PC-3 (cell line): Measurements from ENCODE around the gene RNF26. TPM values are rescaled to one million over a fixed set of nuclear protein-coding genes. Genes with fewer than 3 reads are reported as not detected.

Source experiments
- ATAC-seq: fragments of 200-7000 bp; cut with Tn5 transposase; 2 replicates; pipeline ENCODE4 v1.9.1; 2020; ENCODE audit warnings: mild to moderate bottlenecking, moderate library complexity
- BruUV-seq: library from RNA; stranded (reverse); fragments of 400-500 nt; replicated peaks from 2 replicates; lab custom pipeline; 2021; lab: Mats Ljungman, UMichigan
- CTCF ChIA-PET: fragments of 300-600 bp; sonication (Branson Sonifier 250); formaldehyde crosslinking; loops from one replicate; lab custom pipeline; 2022; ENCODE audit warnings: antibody characterized with exemption; lab: Charles Lee
- POLR2A ChIA-PET: fragments of 300-600 bp; sonication (Branson Sonifier 250); formaldehyde crosslinking; loops from one replicate; lab custom pipeline; 2022; ENCODE audit warnings: antibody characterized with exemption; ENCODE audit not compliant: unreplicated experiment; lab: Charles Lee
- DNase-seq: peaks from one replicate; pipeline ENCODE4 v3.0.0-alpha.2; 2015
- H2AFZ ChIP-seq: fragments of 300-600 bp; sonication (generic); 2 replicates; pipeline ENCODE4 v1.6.0; 2016; ENCODE audit warnings: antibody characterized with exemption, low read length
- H3F3A ChIP-seq: fragments of 300-600 bp; sonication (generic); one replicate; pipeline ENCODE4 v1.6.0; 2017; ENCODE audit warnings: antibody characterized with exemption, low read length, control low read depth, mild to moderate bottlenecking; ENCODE audit not compliant: unreplicated experiment
- H3K27ac ChIP-seq: fragments of 300-600 bp; sonication (generic); 2 replicates; pipeline ENCODE4 v1.5.1; 2016; ENCODE audit warnings: mild to moderate bottlenecking, low read length
- H3K27me3 ChIP-seq: fragments of 300-600 bp; sonication (generic); 2 replicates; pipeline ENCODE4 v1.6.1; 2016; ENCODE audit warnings: low read length, mixed read lengths
- H3K36me3 ChIP-seq: fragments of 300-600 bp; sonication (generic); 2 replicates; pipeline ENCODE4 v1.6.1; 2016; ENCODE audit warnings: low read depth, mixed run types, low read length, mixed read lengths
- H3K4me1 ChIP-seq: fragments of 300-600 bp; sonication (generic); 2 replicates; pipeline ENCODE4 v1.5.1; 2016; ENCODE audit warnings: low read length; ENCODE audit not compliant: insufficient read depth
- H3K4me2 ChIP-seq: fragments of 300-600 bp; sonication (generic); 2 replicates; pipeline ENCODE4 v1.6.0; 2016; ENCODE audit warnings: low read length
- H3K4me3 ChIP-seq: fragments of 300-600 bp; sonication (generic); 2 replicates; pipeline ENCODE4 v1.5.1; 2016; ENCODE audit warnings: mild to moderate bottlenecking, low read length, mixed read lengths
- H3K79me2 ChIP-seq: fragments of 300-600 bp; sonication (generic); 2 replicates; pipeline ENCODE4 v1.6.1; 2017; ENCODE audit warnings: low read length, mixed read lengths
- H3K9ac ChIP-seq: fragments of 300-600 bp; sonication (generic); 2 replicates; pipeline ENCODE4 v1.6.0; 2016; ENCODE audit warnings: mild to moderate bottlenecking, low read length
- H3K9me2 ChIP-seq: fragments of 300-600 bp; sonication (generic); replicated peaks from 2 replicates; pipeline ENCODE4 v1.6.1; 2016; ENCODE audit warnings: mixed run types, low read length, mixed read lengths
- H3K9me3 ChIP-seq: fragments of 300-600 bp; sonication (generic); 2 replicates; pipeline ENCODE4 v1.6.1; 2016; ENCODE audit warnings: low read length, mixed read lengths
- H4K20me1 ChIP-seq: fragments of 300-600 bp; sonication (generic); 2 replicates; pipeline ENCODE4 v1.6.1; 2016; ENCODE audit warnings: low read length, mixed read lengths
- EZH2 ChIP-seq: fragments of 300-600 bp; sonication (generic); IDR thresholded peaks from one replicate; pipeline ENCODE4 v1.6.1; 2017; ENCODE audit warnings: antibody characterized with exemption, mild to moderate bottlenecking, low read length; ENCODE audit not compliant: unreplicated experiment
- EZH2phosphoT487 ChIP-seq: fragments of 300-600 bp; sonication (generic); IDR thresholded peaks from 2 replicates; pipeline ENCODE4 v1.6.1; 2018; ENCODE audit warnings: mild to moderate bottlenecking, antibody characterized with exemption, low read length, borderline replicate concordance
- intact Hi-C: fragments of 100-400 bp; cut with micrococcal nuclease; formaldehyde crosslinking; loops from 2 replicates; pipeline ENCODE4 v1.9.0; 2023
- total RNA-seq: library from RNA; depleted of rRNA; stranded (reverse); fragments of >200 nt; gene quantifications from 2 replicates; pipeline ENCODE4 v1.2.3, GENCODE V29; 2014
- TF ChIP-seq, protein P1 (sequence below): fragments of 300-600 bp; sonication (generic); conservative IDR thresholded peaks from 2 replicates; pipeline ENCODE4 v1.5.1; 2017; ENCODE audit warnings: antibody characterized with exemption, low read depth, mild to moderate bottlenecking, low read length

RNF26 gene
- total RNA-seq, 1 experiment from 2014 or later, result 22.9 TPM

- no peaks in the 10 kb centered on the region for H3K9me2 ChIP-seq
- no peaks in the 10 kb centered on the region for H3K9me3 ChIP-seq
- H2AFZ ChIP-seq, result peak overlapping the region; percentile 97
- ChIA-PET CTCF (interaction anchor here (0.5 to 1.0 kb wide), 3 partner anchors 17 to 115 kb away, joined by 3 to 4 read pairs (median 3); partner anchors contain the start of gene CBL), POLR2A (no interaction called here)
- H3K4me2 ChIP-seq, result peak overlapping the region; percentile 91
- H3K36me3 ChIP-seq, result no peaks in the 10 kb centered on the region
- no peaks in the 10 kb centered on the region for H3K27me3 ChIP-seq
- H4K20me1 ChIP-seq, result no peaks in the 10 kb centered on the region
- peaks cover 38% of the 10 kb centered on the region for H3K4me1 ChIP-seq
- TSS peak; percentile 58 for BruUV-seq
- no peak overlapping the region for H3K27ac ChIP-seq
- DNase-seq, result peak; percentile 21
- H3F3A ChIP-seq, result no peaks in the 10 kb centered on the region
- H3K4me3 ChIP-seq, result peak overlapping the region; percentile 68
- peak; percentile 25 for ATAC-seq
- TF ChIP-seq EZH2phosphoT487, result no peak
- intact Hi-C loops, result loop anchor here (5.0 to 10.0 kb wide), 2 partner anchors 114 to 156 kb away; partner anchors contain the start of genes CBL and NLRX1
- peak overlapping the region; percentile 40 for H3K9ac ChIP-seq
- peaks cover 9% of the 10 kb centered on the region for H3K79me2 ChIP-seq
Measured at GRCh38 chr11:119320776-119321524, 13.4 kb upstream of the RNF26 start.

DNA sequence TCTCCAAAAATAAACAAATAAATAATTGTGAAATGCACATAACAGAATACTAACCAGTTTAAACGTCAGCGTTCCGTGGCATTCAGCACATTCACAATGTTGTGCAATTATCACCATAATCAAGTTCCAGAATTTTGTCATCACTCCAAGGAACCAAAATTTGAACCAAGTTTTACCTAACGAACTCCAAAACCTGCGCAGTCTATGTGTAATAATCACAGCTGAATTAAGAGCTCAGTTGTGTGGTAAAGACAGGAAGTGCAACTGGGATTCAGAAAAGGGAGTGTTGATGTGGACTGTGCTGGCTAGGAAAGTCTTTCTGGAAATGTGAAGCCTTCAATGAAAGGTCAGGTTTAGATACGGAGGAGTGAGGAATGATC is 12.0 kb upstream of the RNF26 start:
- DNase-seq (peak; percentile 48), ATAC-seq (peak; percentile 34)
- Histone ChIP-seq H3K9me2 (no peaks in the 10 kb centered on the region), H2AFZ (peak overlapping the region; percentile 97), H3K4me3 (peak overlapping the region; percentile 68), H3K27ac (no peak overlapping the region), H3K4me2 (peak overlapping the region; percentile 91), H3K79me2 (no peaks in the 10 kb centered on the region), H3K9ac (peak overlapping the region; percentile 13; the same call in 1 of the 2 replicates), H3K9me3 (no peaks in the 10 kb centered on the region), H4K20me1 (no peaks in the 10 kb centered on the region), H3K27me3 (no peaks in the 10 kb centered on the region), H3K36me3 (no peaks in the 10 kb centered on the region), H3K4me1 (peaks cover 34% of the 10 kb centered on the region), H3F3A (no peaks in the 10 kb centered on the region)
- no TSS peak for BruUV-seq
- ChIA-PET POLR2A (interaction anchor here (0.5 to 0.6 kb wide), 2 partner anchors 14 to 1073 kb away, joined by 5 to 7 read pairs; no protein-coding TSS in a partner anchor), CTCF (interaction anchor here (0.6 to 1.6 kb wide), 5 partner anchors 16 to 257 kb away, joined by 3 to 21 read pairs (median 3); no protein-coding TSS in a partner anchor)
- intact Hi-C loops, result loop anchor here (5.0 to 10.0 kb wide), 2 partner anchors 115 to 158 kb away; partner anchors contain the start of genes CBL and NLRX1
- TF ChIP-seq EZH2phosphoT487 (no peak), EZH2 (no peak)

DNA sequence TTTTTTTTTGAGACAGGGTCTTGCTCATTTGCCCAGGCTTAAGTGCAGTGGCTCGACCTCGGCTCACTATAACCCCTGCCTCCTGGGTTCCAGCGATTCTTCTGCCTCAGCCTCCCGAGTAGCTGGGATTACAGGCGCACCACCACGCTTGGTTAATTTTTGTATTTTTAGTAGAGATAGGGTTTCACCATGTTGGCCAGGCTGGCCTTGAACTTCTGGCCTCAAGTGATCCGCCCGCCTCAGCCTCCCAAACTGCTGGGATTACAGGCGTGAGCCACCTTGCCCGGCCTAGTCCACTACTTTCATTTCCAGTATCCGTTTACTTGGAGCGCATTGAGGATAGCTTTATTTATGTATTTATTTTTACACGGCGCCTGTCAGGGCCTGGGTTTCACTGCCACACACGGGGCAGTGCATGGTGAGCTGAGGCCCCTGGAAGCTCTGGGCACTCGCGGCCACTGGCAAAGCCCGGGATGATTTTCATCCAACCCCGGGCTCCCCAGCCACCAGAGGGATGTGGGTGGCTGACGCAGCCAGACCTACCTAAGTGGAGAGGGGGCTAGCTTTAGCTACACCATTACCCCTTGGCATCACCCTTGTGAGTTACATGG is 11.3 kb upstream of the RNF26 start:
- H3K27me3 ChIP-seq, result no peaks in the 10 kb centered on the region
- no peak overlapping the region for H3K4me3 ChIP-seq
- H2AFZ ChIP-seq, result peak overlapping the region; percentile 97; the same call in 1 of the 2 replicates
- H3K9me3 ChIP-seq, result no peaks in the 10 kb centered on the region
- no peak overlapping the region for H3K27ac ChIP-seq
- no peak overlapping the region for H3K9ac ChIP-seq
- no peaks in the 10 kb centered on the region for H3K79me2 ChIP-seq
- no peaks in the 10 kb centered on the region for H3F3A ChIP-seq
- no peak for TF ChIP-seq EZH2phosphoT487
- TF ChIP-seq, protein P1, sequence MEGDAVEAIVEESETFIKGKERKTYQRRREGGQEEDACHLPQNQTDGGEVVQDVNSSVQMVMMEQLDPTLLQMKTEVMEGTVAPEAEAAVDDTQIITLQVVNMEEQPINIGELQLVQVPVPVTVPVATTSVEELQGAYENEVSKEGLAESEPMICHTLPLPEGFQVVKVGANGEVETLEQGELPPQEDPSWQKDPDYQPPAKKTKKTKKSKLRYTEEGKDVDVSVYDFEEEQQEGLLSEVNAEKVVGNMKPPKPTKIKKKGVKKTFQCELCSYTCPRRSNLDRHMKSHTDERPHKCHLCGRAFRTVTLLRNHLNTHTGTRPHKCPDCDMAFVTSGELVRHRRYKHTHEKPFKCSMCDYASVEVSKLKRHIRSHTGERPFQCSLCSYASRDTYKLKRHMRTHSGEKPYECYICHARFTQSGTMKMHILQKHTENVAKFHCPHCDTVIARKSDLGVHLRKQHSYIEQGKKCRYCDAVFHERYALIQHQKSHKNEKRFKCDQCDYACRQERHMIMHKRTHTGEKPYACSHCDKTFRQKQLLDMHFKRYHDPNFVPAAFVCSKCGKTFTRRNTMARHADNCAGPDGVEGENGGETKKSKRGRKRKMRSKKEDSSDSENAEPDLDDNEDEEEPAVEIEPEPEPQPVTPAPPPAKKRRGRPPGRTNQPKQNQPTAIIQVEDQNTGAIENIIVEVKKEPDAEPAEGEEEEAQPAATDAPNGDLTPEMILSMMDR, result no peak
- no peak for TF ChIP-seq EZH2
- ATAC-seq (no peak), DNase-seq (no peak)
- peaks cover 27% of the 10 kb centered on the region for H3K4me1 ChIP-seq
- no peaks in the 10 kb centered on the region for H3K9me2 ChIP-seq
- H3K4me2 ChIP-seq, result no peak overlapping the region
- intact Hi-C loops, result loop anchor here (1.0 to 10.0 kb wide), 3 partner anchors 11 to 158 kb away; partner anchors contain the start of genes CBL, NLRX1 and RNF26
- H3K36me3 ChIP-seq, result no peaks in the 10 kb centered on the region
- ChIA-PET CTCF (interaction anchor here (0.6 to 1.6 kb wide), 2 partner anchors 15 to 17 kb away, joined by 3 to 21 read pairs; no protein-coding TSS in a partner anchor), POLR2A (interaction anchor here (0.5 kb wide), 1 partner anchor 1072 kb away, joined by 7 read pairs; no protein-coding TSS in a partner anchor)
- BruUV-seq, result no TSS peak
- no peaks in the 10 kb centered on the region for H4K20me1 ChIP-seq
